K562 (cell line): ENCODE results near the gene RSAD1.

Experiments
- CBX1 ChIP-seq: sonication (generic); IDR thresholded peaks from 2 replicates; pipeline ENCODE4 v1.6.1; 2016; ENCODE audit warnings: antibody characterized with exemption, low read depth, mild to moderate bottlenecking
- CBX5 ChIP-seq: IDR thresholded peaks from 2 replicates; pipeline ENCODE4 v1.6.1; 2014; ENCODE audit warnings: low read depth, borderline replicate concordance
- CEBPG ChIP-seq, 3 experiments: fragments of 200-800 bp in 1 of 3; sonication (Bioruptor generic) in 1 of 3; sonication (generic) in 1 of 3; formaldehyde crosslinking in 1 of 3; IDR thresholded peaks in 2 of 3; conservative IDR thresholded peaks in 1 of 3; 2 replicates each; pipeline versions ENCODE4 v1.6.1 to v1.8.0; 2016 to 2022; ENCODE audit warnings: missing compliant biosample characterization in 2 of 3, missing genetic modification characterization in 2 of 3, mild to moderate bottlenecking in 1 of 3, missing genetic modification reagents in 1 of 3
- EP300 ChIP-seq: IDR thresholded peaks from 2 replicates; pipeline ENCODE4 v1.6.1; 2012; ENCODE audit warnings: low read length, improper control_type of control experiment
- SMAD3 ChIP-seq: fragments of 450-650 bp; formaldehyde crosslinking; conservative IDR thresholded peaks from 2 replicates; pipeline ENCODE4 v1.4.0; 2020; ENCODE audit warnings: mild to moderate bottlenecking
- TF ChIP-seq, protein P1 (sequence below), 3 experiments: fragments of 200-800 bp in 1 of 3; sonication (Bioruptor generic) in 1 of 3; sonication (generic) in 1 of 3; formaldehyde crosslinking in 1 of 3; IDR thresholded peaks; 2 replicates each; pipeline versions ENCODE4 v1.6.1 to v1.8.0; 2016 to 2022; ENCODE audit warnings: mild to moderate bottlenecking in 2 of 3, missing compliant biosample characterization in 2 of 3, missing genetic modification characterization in 2 of 3, missing genetic modification reagents in 1 of 3

DNA sequence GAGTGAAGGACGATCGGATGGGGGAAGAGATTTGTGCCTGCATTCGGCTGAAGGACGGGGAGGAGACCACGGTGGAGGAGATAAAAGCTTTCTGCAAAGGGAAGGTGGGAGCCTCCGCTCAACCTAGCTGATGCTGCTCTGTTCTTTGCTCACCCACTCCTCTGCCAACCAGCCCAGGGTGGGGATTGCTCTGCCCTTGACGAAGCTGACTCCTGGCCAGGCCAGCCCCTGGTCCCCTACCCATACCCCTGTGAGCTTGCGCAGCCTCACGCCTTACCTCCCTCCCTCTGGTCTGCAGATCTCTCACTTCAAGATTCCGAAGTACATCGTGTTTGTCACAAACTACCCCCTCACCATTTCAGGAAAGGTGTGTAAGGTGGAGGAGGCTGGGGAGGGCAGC lies 4.8 kb upstream of the RSAD1 start:
- TF ChIP-seq CBX1 (no peak), CBX5 (no peak), EP300 (no peak), SMAD3 (CRISPR knock-in tag) (no peak), CEBPG (CRISPR knock-in tag; IDR thresholded peaks at IDR 0.05) (no peak), CEBPG (tag; conservative IDR thresholded peaks at IDR 0.05 in 1 of 2, IDR thresholded peaks at IDR 0.05 in 1 of 2) (no peak)
- TF ChIP-seq, protein P1, sequence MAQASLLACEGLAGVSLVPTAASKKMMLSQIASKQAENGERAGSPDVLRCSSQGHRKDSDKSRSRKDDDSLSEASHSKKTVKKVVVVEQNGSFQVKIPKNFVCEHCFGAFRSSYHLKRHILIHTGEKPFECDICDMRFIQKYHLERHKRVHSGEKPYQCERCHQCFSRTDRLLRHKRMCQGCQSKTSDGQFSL (CRISPR knock-in tag; IDR thresholded peaks at IDR 0.05) = no peak
- TF ChIP-seq, protein P1 (tag; IDR thresholded peaks at IDR 0.05) = no peak
